G401 (cell line): ENCODE data around the gene INTS15. TPM values are rescaled to one million over a fixed set of nuclear protein-coding genes. Genes with fewer than 3 reads are reported as not detected.
A peak's percentile ranks its signal among the peaks of the same experiment; 100 is the strongest.

Experiments
- DNase-seq: peaks from one replicate; pipeline ENCODE4 v3.0.0-alpha.2; 2015; ENCODE audit warnings: low spot score
- in situ Hi-C: cut with HindIII; loops from 2 replicates; pipeline ENCODE4 v1.10.0; 2016; ENCODE audit warnings: low sequenced_read_pairs, mixed read lengths
- total RNA-seq: library from RNA; depleted of rRNA; stranded (reverse); fragments of >200 nt; shearing (Covaris generic); gene quantifications from 2 replicates; pipeline ENCODE4 v1.2.3, GENCODE V29; 2014

INTS15 gene
- total RNA-seq, 1 experiment from 2014 or later = 33.1 TPM

GRCh38 chr7:6637544-6638229, 47.9 kb downstream of the INTS15 start:
- in situ Hi-C loops = no loop called here
- DNase-seq = no peak

DNA sequence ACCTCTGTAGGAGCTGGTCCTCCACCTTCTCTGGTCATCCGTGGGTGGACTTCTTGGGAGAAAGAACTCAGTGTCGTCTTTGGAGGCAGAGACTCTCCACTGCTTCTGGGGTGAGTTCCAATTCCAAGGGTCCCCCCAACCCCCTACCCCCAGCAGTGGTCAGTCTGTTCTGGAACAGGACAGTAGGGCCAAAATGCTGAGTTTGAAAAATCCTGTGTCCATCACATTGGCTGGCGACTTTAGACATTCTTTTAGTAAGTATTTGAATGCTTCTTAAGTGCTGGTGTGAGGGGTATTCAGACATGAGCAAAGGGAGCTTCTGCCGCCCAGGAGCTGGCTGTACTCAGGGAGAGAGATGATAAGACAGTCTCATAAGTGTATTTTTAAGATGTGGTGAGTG, 49.2 kb downstream of the INTS15 start:
- no peak for DNase-seq
- in situ Hi-C loops = no loop called here

DNA sequence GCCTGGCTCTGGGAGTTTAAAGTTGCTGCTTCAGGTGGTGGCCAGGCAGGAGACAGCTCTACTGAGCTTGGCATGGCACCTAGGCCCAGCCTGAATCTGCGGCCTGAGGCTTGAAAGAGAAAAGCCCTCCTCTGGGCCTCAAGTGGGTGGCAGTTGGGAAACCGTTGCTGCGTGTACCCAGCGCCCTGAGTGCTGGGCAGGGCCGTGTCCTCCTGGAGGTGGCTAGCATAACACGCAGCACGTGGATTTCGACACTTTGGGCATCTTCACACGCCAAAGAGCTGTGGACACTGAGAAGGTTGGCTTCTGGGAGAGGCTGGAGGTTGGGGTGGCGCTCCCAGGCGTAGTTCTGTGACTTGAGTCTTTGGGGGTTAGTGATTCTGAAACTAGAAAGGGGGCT, 49.8 kb downstream of the INTS15 start:
- DNase-seq = no peak
- in situ Hi-C loops = no loop called here

DNA sequence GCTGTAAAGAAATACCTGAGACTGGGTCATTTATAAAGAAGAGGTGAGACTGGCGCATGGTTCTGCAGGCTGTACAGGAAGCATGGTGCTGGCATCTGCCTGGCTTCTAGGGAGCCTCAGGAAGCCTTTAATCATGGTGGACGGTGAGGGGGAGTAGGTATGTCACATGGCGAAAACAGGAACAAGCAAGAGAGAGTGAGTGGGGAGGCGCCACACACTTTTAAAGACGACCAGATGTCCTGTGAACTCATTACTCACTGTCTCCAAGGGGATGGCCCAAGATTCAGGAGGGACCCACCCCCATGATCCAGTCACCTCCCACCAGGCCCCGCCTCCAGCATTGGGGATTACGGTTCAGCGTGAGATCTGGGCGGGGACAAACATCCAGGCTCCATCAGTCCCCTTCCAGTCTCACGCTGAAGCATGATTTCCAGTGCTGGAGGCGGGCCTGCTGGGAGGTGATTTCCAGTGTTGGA, 50.5 kb downstream of the INTS15 start:
- no peak for DNase-seq
- in situ Hi-C loops = no loop called here

GRCh38 chr7:6641305-6642035, 51.6 kb downstream of the INTS15 start:
- in situ Hi-C loops = no loop called here
- peak; percentile 7 for DNase-seq

- in situ Hi-C loops = no loop called here
- no peak for DNase-seq
These were observed 52.5 kb downstream of the INTS15 start for GRCh38 chr7:6642239-6642839.

DNA sequence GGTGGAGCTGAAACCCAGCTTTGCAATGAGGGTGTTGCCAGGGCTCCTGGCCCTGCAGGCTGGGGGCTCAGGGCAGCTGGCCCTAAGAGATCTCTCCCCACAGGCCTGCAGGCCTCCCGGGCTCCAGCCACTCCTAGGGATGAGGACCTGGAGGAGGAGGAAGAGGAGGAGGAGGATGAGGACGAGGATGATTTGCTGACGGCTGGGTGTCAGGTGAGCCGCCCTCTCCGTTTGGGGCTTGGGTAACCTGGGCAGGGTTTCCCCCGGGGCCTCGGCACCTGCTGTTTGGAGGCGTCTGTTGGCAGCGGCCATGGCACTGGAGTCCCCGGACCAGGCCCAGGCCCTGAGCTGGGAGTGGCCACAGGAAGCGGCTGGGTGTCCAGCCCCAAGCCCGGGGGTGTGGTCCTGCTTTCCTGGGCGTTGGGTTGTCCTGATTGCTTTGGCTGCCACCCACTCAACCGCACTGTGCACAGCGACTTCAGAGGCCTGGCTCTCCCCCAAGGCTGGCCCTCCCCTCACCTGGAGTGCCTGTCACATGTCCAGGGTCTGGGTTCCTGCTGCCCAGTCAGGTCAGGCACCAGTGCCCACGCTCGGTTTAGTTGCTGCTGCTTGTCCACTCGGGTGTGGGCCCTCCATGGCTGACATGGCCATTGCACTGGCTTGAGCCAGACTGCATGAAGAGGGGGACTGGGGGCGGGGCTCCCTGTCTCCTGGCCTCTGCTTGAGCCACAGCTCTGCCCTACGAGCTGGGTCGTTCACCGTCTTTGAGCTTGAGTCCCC, 53.2 kb downstream of the INTS15 start:
- DNase-seq = peak; percentile 17
- in situ Hi-C loops = no loop called here

DNA sequence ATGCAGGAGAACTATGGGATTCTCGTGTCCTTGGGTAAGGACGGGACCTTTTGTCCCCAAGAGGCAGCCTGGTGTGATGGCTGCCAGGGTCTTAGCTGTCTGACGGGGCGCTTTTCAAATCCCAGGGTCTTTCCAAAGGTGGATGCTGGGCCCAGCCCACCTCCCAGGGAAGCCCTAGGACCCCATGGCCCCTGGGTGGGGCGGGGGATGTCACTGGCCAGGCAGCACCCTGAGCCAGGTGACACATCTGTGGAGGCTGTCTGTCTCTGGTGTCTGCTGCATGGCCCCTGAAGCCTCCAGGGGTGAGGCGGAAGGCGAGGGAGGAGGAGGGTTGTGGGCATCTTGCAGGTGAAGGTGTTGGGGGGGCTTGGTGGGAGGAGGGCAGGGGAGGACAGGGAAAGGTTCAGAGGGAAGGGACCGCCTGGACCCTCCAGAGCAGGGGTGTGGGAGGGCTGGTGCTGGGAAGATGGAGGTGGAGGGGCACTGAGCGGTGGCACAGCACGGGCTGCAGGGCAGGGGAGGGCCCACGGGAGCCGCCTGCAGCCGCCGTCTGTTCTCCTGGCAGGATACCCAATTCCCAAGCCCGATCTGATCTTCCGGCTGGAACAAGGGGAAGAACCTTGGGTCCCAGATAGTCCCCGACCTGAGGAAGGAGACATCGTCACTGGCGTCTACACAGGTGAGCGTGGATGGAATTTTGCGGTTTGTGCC, 54.2 kb downstream of the INTS15 start:
- in situ Hi-C loops = no loop called here
- DNase-seq = peak; percentile 56

GRCh38 chr7:6644728-6645127, 54.9 kb downstream of the INTS15 start:
- no peak for DNase-seq
- in situ Hi-C loops = no loop called here

DNA sequence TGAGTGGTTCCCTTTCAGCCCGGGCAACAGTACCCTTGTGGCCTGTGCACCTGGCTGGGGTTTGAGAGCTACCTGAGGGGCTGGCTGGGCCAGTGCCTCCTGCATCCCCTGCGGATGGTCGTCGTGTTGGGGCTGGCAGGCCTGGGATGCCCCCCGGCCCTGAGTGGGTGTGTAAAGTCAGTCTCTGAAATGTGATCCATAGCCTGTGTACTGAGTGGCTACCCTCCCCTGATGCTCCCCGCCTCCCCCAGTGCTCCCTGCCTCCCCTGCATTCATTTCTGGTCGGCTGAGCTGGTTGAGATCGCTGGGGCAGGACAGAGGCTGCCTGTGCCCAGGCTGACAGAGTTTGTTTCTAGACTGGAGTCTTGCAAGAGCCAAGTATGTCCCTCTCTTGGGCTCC, 56.6 kb downstream of the INTS15 start:
- DNase-seq = no peak
- in situ Hi-C loops = no loop called here

DNA sequence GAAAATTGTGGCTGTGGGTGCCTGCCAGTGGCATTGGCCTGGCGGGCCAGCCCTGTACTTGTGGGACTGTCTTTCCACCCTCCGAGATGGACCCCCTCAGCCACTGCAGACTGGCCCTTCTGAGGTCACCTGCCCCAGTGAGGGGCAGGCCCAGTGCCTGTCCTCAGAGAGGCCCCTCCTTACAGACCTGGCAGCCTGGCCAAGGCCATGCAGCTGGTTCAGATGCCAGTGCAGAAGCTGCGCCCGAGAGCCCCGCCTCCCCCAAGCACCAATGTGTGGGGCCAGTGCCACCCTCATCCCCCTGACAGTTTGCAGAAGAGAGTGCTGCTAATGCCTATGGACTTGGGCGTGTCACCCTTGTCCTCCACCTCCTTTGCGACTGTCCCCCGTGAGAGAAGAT, 57.3 kb downstream of the INTS15 start:
- in situ Hi-C loops = no loop called here
- no peak for DNase-seq

GRCh38 chr7:6647541-6647940, 57.7 kb downstream of the INTS15 start:
- DNase-seq = no peak
- in situ Hi-C loops = no loop called here

GRCh38 chr7:6648066-6648814, 58.4 kb downstream of the INTS15 start:
- no peak for DNase-seq
- in situ Hi-C loops = no loop called here

DNA sequence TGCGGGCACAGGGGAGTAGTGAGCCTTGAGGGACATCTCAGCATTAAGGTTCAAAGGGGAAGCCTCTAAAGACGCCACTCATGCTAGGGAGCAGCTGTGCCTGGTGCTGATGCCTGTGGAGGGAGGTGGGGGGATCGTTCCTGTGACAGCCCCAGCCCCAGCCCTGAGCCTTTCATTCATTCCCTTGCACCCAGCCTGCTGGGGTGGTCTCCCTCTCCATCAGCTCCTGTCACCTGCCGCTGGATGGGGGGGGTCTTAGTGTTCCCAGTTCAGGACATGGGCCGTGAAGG, 58.9 kb downstream of the INTS15 start:
- no peak for DNase-seq
- in situ Hi-C loops = no loop called here

- DNase-seq = no peak
- in situ Hi-C loops = no loop called here
These were observed 59.6 kb downstream of the INTS15 start for GRCh38 chr7:6649241-6649961.

DNA sequence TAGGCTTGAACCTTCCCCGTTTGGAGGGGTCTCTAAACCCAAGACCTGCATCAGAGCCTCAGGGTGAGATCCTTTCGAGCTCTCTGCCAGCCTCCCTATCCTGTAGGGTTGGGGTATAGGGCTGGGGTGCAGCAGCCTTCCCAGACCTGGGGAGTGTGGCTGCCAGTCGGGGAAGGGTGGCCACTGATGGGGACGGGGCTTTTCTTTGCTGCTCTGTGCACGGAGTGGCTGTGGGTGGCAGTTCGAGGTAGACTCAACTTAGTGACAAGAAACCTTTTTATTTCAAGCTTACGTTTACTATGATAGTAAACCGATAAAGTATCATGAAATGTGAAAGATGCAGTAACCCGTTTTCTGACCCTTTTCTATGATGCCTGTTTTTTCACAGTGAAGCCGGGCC, 60.3 kb downstream of the INTS15 start:
- no peak for DNase-seq
- in situ Hi-C loops = no loop called here

- in situ Hi-C loops = no loop called here
- no peak for DNase-seq
These were observed 60.7 kb downstream of the INTS15 start for GRCh38 chr7:6650521-6651011.
